HEK293 (cell line): ENCODE results near the gene ATP6V1F.

Experiments
- HOXA7 ChIP-seq: sonication (generic); formaldehyde crosslinking; IDR thresholded peaks from 2 replicates; pipeline ENCODE4 v1.8.1; 2022; ENCODE audit warnings: missing genetic modification reagents, borderline replicate concordance
- OSR2 ChIP-seq: fragments of 450-650 bp; formaldehyde crosslinking; IDR thresholded peaks from 2 replicates; pipeline ENCODE4 v1.5.1; 2016; ENCODE audit warnings: missing biosample characterization, missing genetic modification characterization
- WT1 ChIP-seq: fragments of 450-650 bp; formaldehyde crosslinking; IDR thresholded peaks from 2 replicates; pipeline ENCODE4 v1.5.1; 2016; ENCODE audit warnings: missing biosample characterization, missing genetic modification characterization
- ZBTB48 ChIP-seq: fragments of 450-650 bp; formaldehyde crosslinking; IDR thresholded peaks from 2 replicates; pipeline ENCODE4 v1.5.1; 2016; ENCODE audit warnings: missing biosample characterization, missing genetic modification characterization
- ZBTB8A ChIP-seq: fragments of 450-650 bp; formaldehyde crosslinking; IDR thresholded peaks from 2 replicates; pipeline ENCODE4 v1.5.1; 2016; ENCODE audit warnings: missing biosample characterization, missing genetic modification characterization
- ZEB2 ChIP-seq: fragments of 450-650 bp; formaldehyde crosslinking; IDR thresholded peaks from 2 replicates; pipeline ENCODE4 v1.5.1; 2016; ENCODE audit warnings: missing biosample characterization, missing genetic modification characterization
- ZIC2 ChIP-seq: fragments of 450-650 bp; formaldehyde crosslinking; IDR thresholded peaks from 2 replicates; pipeline ENCODE4 v1.5.1; 2016; ENCODE audit warnings: missing biosample characterization, missing genetic modification characterization
- ZNF16 ChIP-seq: fragments of 450-650 bp; formaldehyde crosslinking; IDR thresholded peaks from 2 replicates; pipeline ENCODE4 v1.5.1; 2016; ENCODE audit warnings: low read depth, missing biosample characterization, missing genetic modification characterization
- ZNF311 ChIP-seq: fragments of 450-650 bp; formaldehyde crosslinking; IDR thresholded peaks from 2 replicates; pipeline ENCODE4 v1.5.1; 2017; ENCODE audit warnings: missing biosample characterization, missing genetic modification characterization, borderline replicate concordance
- ZNF324 ChIP-seq: fragments of 450-650 bp; formaldehyde crosslinking; IDR thresholded peaks from 2 replicates; pipeline ENCODE4 v1.5.1; 2016; ENCODE audit warnings: missing biosample characterization, missing genetic modification characterization
- ZNF350 ChIP-seq: fragments of 450-650 bp; formaldehyde crosslinking; IDR thresholded peaks from 2 replicates; pipeline ENCODE4 v1.5.0; 2017; ENCODE audit warnings: missing biosample characterization, mild to moderate bottlenecking, missing genetic modification characterization
- ZNF426 ChIP-seq: fragments of 450-650 bp; formaldehyde crosslinking; IDR thresholded peaks from 2 replicates; pipeline ENCODE4 v1.5.1; 2017; ENCODE audit warnings: missing biosample characterization, missing genetic modification characterization, mild to moderate bottlenecking, inconsistent platforms, moderate library complexity
- ZNF501 ChIP-seq: fragments of 450-650 bp; formaldehyde crosslinking; IDR thresholded peaks from 2 replicates; pipeline ENCODE4 v1.5.1; 2016; ENCODE audit warnings: missing biosample characterization, missing genetic modification characterization
- ZNF555 ChIP-seq: fragments of 450-650 bp; formaldehyde crosslinking; conservative IDR thresholded peaks from 2 replicates; pipeline ENCODE4 v1.5.1; 2017; ENCODE audit warnings: missing biosample characterization, mild to moderate bottlenecking, missing genetic modification characterization, inconsistent platforms
- ZNF571 ChIP-seq: fragments of 450-650 bp; formaldehyde crosslinking; IDR thresholded peaks from 2 replicates; pipeline ENCODE4 v1.5.0; 2017; ENCODE audit warnings: missing biosample characterization, missing genetic modification characterization
- ZNF654 ChIP-seq: fragments of 450-650 bp; formaldehyde crosslinking; IDR thresholded peaks from 2 replicates; pipeline ENCODE4 v1.5.1; 2016; ENCODE audit warnings: low read depth, missing biosample characterization, missing genetic modification characterization
- ZNF837 ChIP-seq: fragments of 450-650 bp; formaldehyde crosslinking; IDR thresholded peaks from 2 replicates; pipeline ENCODE4 v1.5.1; 2016; ENCODE audit warnings: missing biosample characterization, missing genetic modification characterization
- TF ChIP-seq, protein P1 (sequence below): fragments of 450-650 bp; formaldehyde crosslinking; IDR thresholded peaks from 2 replicates; pipeline ENCODE4 v1.5.1; 2017; ENCODE audit warnings: missing biosample characterization, missing genetic modification characterization
- TF ChIP-seq, protein P2 (sequence below): fragments of 450-650 bp; formaldehyde crosslinking; optimal IDR thresholded peaks from 2 replicates; pipeline ENCODE3; 2016; ENCODE audit warnings: missing biosample characterization, mild to moderate bottlenecking, missing genetic modification characterization
- TF ChIP-seq, protein P3 (sequence below): fragments of 450-650 bp; formaldehyde crosslinking; IDR thresholded peaks from 2 replicates; pipeline ENCODE4 v1.5.1; 2016; ENCODE audit warnings: missing biosample characterization, missing genetic modification characterization, low read depth
- TF ChIP-seq, protein P4 (sequence below): fragments of 450-650 bp; formaldehyde crosslinking; IDR thresholded peaks from 2 replicates; pipeline ENCODE4; 2016; ENCODE audit warnings: missing biosample characterization, missing genetic modification characterization
- TF ChIP-seq, protein P5 (sequence below): fragments of 450-650 bp; formaldehyde crosslinking; IDR thresholded peaks from 2 replicates; pipeline ENCODE4 v1.5.1; 2016; ENCODE audit warnings: missing biosample characterization, missing genetic modification characterization
- TF ChIP-seq, protein P6 (sequence below): fragments of 450-650 bp; IDR thresholded peaks from 2 replicates; pipeline ENCODE4 v1.5.1; 2018; ENCODE audit warnings: missing biosample characterization, mild to moderate bottlenecking, missing genetic modification characterization
- TF ChIP-seq, protein P7 (sequence below): fragments of 450-650 bp; formaldehyde crosslinking; IDR thresholded peaks from 2 replicates; pipeline ENCODE4 v1.5.1; 2016; ENCODE audit warnings: missing biosample characterization, missing genetic modification characterization

ATP6V1F gene

DNA sequence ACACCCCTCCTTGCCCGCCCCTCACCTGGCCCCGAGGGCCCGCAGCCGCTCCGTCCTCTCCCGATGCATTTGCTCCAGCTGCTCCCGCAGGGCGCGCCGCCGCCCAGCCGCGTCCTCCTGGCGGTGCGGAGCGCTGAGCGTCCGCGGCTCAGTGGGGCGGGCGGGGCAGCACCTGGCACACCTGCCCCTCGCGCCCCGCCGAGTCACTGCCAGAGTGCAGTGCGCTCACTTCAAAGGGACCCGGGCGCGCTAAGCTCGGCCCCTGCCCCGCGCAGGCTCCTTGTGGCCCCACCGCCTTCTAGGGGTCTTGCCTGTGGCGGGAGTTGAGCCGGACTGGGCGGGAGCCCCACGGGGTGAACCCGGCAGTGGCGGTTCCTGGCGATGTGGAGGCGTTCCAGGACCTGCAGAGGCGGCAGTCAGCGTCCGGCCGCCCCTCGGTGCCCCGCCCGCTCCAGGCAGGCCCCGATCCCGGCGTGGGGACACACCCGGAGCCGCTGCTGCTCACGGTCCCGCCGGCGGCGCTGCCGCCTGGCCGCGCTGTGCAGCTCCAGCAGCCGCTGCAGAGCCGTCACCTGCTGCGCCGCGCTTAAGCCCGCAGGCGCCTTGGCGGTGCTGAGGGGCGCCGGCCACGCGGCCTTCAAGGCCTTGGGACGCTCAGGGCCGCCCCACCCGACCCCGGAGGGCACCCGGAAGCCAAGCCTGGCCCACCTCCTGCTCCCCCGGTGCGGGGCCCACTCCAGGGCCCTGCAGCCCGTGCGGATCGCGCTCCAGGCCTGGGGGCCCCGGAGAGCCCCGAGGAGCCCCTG, 6.7 kb downstream of the ATP6V1F start (continued):
- TF ChIP-seq, protein P1, sequence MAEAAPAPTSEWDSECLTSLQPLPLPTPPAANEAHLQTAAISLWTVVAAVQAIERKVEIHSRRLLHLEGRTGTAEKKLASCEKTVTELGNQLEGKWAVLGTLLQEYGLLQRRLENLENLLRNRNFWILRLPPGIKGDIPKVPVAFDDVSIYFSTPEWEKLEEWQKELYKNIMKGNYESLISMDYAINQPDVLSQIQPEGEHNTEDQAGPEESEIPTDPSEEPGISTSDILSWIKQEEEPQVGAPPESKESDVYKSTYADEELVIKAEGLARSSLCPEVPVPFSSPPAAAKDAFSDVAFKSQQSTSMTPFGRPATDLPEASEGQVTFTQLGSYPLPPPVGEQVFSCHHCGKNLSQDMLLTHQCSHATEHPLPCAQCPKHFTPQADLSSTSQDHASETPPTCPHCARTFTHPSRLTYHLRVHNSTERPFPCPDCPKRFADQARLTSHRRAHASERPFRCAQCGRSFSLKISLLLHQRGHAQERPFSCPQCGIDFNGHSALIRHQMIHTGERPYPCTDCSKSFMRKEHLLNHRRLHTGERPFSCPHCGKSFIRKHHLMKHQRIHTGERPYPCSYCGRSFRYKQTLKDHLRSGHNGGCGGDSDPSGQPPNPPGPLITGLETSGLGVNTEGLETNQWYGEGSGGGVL (tag by site-specific recombination), result peak; percentile 74
- no peak for TF ChIP-seq HOXA7
- TF ChIP-seq ZNF555 (tag by site-specific recombination), result no peak
- no peak for TF ChIP-seq ZNF426 (tag by site-specific recombination)
- TF ChIP-seq, protein P2, sequence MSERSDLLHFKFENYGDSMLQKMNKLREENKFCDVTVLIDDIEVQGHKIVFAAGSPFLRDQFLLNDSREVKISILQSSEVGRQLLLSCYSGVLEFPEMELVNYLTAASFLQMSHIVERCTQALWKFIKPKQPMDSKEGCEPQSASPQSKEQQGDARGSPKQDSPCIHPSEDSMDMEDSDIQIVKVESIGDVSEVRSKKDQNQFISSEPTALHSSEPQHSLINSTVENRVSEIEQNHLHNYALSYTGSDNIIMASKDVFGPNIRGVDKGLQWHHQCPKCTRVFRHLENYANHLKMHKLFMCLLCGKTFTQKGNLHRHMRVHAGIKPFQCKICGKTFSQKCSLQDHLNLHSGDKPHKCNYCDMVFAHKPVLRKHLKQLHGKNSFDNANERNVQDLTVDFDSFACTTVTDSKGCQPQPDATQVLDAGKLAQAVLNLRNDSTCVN (tag by site-specific recombination), result peak; percentile 90
- no peak for TF ChIP-seq ZNF311
- 0 out of 2 replicates have a peak, but pooled peaks have one; percentile 18 for TF ChIP-seq ZNF837 (tag by site-specific recombination)
- TF ChIP-seq, protein P3, sequence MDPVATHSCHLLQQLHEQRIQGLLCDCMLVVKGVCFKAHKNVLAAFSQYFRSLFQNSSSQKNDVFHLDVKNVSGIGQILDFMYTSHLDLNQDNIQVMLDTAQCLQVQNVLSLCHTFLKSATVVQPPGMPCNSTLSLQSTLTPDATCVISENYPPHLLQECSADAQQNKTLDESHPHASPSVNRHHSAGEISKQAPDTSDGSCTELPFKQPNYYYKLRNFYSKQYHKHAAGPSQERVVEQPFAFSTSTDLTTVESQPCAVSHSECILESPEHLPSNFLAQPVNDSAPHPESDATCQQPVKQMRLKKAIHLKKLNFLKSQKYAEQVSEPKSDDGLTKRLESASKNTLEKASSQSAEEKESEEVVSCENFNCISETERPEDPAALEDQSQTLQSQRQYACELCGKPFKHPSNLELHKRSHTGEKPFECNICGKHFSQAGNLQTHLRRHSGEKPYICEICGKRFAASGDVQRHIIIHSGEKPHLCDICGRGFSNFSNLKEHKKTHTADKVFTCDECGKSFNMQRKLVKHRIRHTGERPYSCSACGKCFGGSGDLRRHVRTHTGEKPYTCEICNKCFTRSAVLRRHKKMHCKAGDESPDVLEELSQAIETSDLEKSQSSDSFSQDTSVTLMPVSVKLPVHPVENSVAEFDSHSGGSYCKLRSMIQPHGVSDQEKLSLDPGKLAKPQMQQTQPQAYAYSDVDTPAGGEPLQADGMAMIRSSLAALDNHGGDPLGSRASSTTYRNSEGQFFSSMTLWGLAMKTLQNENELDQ (tag by site-specific recombination), result no peak
- no peak for TF ChIP-seq ZNF654
- TF ChIP-seq, protein P4, sequence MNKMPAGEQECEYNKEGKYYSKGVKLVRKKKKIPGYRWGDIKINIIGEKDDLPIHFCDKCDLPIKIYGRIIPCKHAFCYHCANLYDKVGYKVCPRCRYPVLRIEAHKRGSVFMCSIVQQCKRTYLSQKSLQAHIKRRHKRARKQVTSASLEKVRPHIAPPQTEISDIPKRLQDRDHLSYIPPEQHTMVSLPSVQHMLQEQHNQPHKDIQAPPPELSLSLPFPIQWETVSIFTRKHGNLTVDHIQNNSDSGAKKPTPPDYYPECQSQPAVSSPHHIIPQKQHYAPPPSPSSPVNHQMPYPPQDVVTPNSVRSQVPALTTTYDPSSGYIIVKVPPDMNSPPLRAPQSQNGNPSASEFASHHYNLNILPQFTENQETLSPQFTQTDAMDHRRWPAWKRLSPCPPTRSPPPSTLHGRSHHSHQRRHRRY (tag by site-specific recombination), result no peak
- TF ChIP-seq ZBTB8A (tag by site-specific recombination), result peak; percentile 72
- TF ChIP-seq ZNF324 (tag by site-specific recombination), result 0 out of 2 replicates have a peak, but pooled peaks have one; percentile 39
- peak; percentile 87 for TF ChIP-seq ZBTB48 (tag by site-specific recombination)
- TF ChIP-seq OSR2, result no peak
- TF ChIP-seq, protein P5, sequence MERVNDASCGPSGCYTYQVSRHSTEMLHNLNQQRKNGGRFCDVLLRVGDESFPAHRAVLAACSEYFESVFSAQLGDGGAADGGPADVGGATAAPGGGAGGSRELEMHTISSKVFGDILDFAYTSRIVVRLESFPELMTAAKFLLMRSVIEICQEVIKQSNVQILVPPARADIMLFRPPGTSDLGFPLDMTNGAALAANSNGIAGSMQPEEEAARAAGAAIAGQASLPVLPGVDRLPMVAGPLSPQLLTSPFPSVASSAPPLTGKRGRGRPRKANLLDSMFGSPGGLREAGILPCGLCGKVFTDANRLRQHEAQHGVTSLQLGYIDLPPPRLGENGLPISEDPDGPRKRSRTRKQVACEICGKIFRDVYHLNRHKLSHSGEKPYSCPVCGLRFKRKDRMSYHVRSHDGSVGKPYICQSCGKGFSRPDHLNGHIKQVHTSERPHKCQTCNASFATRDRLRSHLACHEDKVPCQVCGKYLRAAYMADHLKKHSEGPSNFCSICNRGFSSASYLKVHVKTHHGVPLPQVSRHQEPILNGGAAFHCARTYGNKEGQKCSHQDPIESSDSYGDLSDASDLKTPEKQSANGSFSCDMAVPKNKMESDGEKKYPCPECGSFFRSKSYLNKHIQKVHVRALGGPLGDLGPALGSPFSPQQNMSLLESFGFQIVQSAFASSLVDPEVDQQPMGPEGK (tag by site-specific recombination), result peak; percentile 80
- TF ChIP-seq, protein P6, sequence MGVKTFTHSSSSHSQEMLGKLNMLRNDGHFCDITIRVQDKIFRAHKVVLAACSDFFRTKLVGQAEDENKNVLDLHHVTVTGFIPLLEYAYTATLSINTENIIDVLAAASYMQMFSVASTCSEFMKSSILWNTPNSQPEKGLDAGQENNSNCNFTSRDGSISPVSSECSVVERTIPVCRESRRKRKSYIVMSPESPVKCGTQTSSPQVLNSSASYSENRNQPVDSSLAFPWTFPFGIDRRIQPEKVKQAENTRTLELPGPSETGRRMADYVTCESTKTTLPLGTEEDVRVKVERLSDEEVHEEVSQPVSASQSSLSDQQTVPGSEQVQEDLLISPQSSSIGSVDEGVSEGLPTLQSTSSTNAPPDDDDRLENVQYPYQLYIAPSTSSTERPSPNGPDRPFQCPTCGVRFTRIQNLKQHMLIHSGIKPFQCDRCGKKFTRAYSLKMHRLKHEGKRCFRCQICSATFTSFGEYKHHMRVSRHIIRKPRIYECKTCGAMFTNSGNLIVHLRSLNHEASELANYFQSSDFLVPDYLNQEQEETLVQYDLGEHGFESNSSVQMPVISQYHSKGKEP (tag by site-specific recombination), result peak; percentile 89
- TF ChIP-seq WT1 (tag by site-specific recombination), result no peak
- TF ChIP-seq ZNF501 (tag by site-specific recombination), result 0 out of 2 replicates have a peak, but pooled peaks have one; percentile 17
- TF ChIP-seq ZIC2 (tag by site-specific recombination), result peak; percentile 81
- TF ChIP-seq ZNF571, result no peak
- TF ChIP-seq ZEB2 (tag by site-specific recombination), result 0 out of 2 replicates have a peak, but pooled peaks have one; percentile 29
- no peak for TF ChIP-seq ZNF16 (tag by site-specific recombination)
- no peak for TF ChIP-seq ZNF350 (tag by site-specific recombination)
- TF ChIP-seq, protein P7, sequence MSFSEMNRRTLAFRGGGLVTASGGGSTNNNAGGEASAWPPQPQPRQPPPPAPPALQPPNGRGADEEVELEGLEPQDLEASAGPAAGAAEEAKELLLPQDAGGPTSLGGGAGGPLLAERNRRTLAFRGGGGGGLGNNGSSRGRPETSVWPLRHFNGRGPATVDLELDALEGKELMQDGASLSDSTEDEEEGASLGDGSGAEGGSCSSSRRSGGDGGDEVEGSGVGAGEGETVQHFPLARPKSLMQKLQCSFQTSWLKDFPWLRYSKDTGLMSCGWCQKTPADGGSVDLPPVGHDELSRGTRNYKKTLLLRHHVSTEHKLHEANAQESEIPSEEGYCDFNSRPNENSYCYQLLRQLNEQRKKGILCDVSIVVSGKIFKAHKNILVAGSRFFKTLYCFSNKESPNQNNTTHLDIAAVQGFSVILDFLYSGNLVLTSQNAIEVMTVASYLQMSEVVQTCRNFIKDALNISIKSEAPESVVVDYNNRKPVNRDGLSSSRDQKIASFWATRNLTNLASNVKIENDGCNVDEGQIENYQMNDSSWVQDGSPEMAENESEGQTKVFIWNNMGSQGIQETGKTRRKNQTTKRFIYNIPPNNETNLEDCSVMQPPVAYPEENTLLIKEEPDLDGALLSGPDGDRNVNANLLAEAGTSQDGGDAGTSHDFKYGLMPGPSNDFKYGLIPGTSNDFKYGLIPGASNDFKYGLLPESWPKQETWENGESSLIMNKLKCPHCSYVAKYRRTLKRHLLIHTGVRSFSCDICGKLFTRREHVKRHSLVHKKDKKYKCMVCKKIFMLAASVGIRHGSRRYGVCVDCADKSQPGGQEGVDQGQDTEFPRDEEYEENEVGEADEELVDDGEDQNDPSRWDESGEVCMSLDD (tag by site-specific recombination), result peak; percentile 27; the same call in 1 of the 2 replicates
